Measurements from ENCODE around the gene KIRREL3.
A peak's percentile ranks its signal among the peaks of the same experiment; 100 is the strongest.

The KIRREL3 gene

DNA sequence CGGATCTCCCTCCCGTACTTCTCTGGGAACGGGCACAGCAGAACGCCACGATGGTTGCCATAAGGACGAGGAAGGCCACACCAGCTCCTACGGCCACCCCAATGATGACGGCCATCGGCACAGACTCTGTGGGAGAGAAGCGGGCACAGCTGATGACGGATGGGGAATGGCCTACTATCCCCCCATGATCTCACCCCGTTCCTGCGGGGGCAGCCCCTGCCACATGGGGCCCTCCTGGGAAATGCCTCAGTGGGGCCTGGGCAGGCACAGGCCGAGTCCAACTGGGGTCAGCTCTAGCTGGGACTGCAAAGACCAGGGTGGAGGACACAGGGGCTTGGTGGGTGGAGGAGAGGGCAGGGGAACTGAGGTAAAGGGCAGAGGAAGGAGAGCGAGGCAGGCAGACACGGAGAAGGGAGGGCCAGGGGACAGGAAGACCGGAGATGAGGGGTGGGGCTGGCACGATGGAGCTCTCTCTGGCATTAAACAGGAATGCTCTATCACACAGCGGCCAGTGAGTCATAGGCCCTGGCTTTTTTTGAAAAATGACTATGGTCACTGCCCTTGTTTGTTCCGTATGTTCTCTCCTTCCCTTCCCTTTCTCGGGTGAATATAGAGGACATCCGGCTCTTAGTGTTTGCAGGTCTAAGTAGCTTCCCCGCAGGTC, 569.0 kb downstream of the KIRREL3 start:
- DNase-seq: no peak

DNA sequence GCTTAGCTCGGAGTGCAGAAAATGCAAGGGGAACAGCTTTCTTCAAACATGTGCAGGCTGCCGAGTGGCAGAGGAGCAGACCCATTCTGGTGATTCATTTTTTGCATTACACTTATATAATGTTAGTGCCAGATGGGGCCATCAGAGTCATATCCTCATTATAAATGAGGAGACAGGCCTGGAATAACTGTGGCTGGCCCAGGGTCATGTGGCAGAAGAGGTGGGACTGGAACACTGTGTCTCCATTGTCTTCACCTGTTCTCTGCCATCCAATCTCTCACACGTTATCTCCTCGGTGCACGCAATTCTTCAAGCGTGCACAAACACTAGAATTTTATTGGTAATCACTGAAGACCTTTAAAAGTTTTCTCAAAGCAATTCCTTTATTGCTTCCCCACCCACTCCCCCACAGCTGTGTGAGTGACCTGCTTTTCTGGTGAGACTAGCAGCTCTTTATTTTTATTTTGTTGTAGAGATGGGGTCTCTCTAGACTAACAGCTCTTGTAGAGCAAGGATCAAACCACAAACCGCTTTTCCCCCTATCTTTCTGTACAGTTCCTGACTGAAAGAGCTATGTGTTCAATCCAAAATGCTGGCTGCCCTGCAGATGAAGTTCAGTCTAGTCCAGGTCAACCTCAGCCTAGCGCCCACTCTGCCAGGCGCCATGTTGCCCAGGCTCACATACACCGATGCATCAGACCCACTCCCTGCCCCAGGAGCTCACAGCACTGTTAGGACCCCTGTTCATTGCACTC, 569.8 kb downstream of the KIRREL3 start:
- no peak for DNase-seq

DNA sequence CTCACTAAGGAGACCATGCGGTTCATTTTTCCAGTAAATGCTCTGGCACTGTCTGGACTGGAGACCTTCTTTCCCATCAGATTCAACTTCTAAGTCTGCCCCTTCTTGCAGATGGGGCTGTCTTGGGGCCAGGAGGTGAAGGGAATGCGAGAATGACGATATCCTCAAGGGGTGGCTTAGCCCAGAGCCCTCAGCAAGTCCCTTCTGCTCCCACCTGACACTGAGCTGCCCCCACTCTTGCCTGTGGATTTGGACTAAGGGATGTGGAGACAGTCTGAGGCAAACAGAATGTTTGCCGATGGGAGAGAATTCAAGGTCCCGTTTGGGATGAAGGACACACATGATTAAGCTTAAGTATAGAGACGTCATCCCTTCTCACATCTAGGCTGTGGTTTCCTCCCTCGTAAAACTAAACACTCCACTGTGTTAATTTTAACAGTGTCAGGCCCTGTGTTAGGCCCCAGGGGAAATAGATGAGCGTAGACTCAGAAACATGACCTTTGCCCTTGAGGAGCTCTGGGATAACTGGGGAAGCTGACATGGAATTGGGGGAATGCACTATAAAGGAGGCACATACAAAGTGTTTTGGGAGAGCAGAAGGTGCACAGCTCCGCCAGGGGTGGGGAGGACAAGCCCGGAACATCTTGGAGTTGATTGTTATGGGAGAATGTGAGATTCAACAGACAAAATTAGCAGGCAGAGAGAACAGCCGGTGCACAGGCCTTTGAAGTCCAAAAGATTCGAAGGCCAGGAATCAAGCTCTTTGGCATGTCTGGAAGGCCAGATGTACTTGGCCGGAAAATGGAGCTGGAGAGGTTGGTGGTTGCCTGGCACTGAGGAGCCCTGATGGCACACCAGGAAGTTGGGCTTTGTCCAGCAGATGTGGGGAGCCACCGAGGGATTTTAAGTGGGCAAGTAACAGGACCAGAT, 573.5 kb downstream of the KIRREL3 start:
- DNase-seq: no peak

- DNase-seq: no peak
These were observed 574.5 kb downstream of the KIRREL3 start for GRCh38 chr11:126426106-126426505.

- no peak for DNase-seq
These were observed 576.0 kb downstream of the KIRREL3 start for GRCh38 chr11:126424471-126425039.

- no peak for DNase-seq
These were observed 576.8 kb downstream of the KIRREL3 start for GRCh38 chr11:126423743-126424142.

DNA sequence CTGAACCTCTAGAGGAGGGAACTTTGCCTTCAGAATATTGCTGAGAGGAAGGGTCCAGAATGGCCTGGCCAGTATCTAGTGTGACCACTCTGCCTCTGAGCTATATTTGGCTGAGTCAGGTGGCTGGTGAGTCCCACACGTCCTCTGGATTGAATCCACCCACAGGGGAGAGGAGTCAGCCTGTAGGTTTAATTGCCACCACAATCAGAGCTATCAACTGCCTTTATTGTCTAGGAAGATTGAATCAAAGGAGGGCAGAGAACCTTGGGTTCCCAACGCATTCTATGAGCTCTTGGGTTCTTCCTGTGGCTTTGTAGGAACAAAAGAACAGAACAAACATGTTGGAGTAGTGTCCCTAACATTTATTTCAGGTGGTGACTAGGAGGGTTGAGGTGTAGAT, 577.4 kb downstream of the KIRREL3 start:
- no peak for DNase-seq

- no peak for DNase-seq
These were observed 578.1 kb downstream of the KIRREL3 start for GRCh38 chr11:126422446-126422845.

DNA sequence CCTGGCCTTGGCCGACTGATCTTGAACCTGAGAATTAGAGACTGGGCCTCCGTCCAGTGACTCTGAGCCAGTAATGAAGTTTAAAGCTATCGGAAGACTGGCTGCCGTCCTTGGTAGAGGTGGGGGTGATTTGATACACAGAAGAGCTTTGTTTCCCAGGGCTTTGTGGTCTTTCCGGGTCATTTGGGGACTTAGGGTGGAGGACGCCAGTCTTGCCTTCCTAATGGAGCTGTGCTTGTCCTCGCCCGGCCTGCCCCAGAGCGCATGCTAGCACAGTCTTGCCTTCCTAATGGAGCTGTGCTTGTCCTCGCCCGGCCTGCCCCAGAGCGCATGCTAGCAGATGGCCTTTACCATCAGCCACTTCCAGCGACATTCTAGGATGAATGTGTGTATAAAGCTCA, 579.3 kb downstream of the KIRREL3 start:
- DNase-seq: no peak

- DNase-seq: no peak
These were observed 579.8 kb downstream of the KIRREL3 start for GRCh38 chr11:126420698-126421256.

DNA sequence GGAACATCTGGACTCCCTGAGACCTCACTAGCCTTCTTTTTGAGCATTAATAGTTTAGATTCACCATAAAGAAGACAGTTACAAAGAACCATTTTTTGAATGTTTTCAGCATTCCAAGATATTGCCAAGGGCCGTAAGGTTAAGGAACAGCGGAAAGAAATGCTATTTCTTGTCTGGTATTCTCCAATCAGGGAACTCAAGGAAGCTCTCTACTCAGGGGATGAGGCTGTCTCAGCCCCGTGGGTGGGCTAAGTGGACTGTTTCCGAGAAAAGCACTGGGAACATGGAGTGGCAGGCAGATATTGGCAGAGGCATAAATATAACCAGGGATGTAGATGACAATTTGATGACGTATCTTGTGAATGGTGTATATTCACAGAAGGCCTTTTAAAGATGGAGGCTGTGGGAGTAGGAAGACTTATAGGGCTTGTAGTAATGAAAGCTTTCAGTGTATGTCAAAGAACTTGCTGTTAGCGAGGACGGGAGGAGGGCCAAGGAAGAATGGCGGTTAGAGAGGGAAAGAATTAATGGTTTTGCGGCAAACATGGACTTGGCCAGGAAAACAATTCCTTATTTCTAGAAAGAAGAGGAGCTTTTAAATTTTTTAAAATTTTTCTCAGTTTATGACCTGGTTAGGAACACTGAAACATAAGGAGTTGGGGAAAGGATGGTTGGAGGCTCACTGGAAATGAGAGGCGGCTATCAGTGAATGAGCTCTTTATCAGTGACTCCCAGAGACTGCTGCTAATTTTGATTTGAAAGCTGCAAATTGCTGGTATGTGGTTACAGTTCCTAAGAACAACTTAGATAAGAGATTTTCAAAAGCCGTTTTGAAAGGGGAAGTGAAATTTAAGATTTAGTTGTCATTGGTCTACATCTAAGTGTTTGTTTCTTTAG, 580.5 kb downstream of the KIRREL3 start:
- no peak for DNase-seq

DNA sequence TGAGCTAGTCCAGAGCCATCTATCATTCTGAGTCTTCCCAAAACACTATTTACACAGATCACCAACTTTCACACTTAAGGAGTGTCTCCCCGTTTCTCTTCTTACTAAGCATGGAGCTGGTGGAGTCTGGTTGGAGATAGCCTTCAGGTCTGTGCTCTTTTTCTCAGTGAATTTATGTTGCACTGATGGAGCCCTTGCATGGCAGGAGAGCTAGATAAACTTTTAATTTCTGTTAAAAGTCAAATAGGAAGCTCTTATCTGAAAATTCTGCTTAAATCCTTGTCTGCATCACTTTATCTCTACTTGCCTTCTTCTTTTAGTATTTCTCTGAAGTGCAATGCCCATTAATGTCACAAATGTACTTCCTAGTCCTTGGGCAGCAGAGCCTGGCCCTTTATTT, 581.7 kb downstream of the KIRREL3 start:
- DNase-seq: no peak

GRCh38 chr11:126417091-126417862, 583.3 kb downstream of the KIRREL3 start:
- DNase-seq: no peak

- peak; percentile 73 for DNase-seq
These were observed 584.0 kb downstream of the KIRREL3 start for GRCh38 chr11:126416542-126417090.

GRCh38 chr11:126415669-126416420, 584.7 kb downstream of the KIRREL3 start:
- no peak for DNase-seq

- no peak for DNase-seq
These were observed 585.4 kb downstream of the KIRREL3 start for GRCh38 chr11:126415128-126415527.

DNA sequence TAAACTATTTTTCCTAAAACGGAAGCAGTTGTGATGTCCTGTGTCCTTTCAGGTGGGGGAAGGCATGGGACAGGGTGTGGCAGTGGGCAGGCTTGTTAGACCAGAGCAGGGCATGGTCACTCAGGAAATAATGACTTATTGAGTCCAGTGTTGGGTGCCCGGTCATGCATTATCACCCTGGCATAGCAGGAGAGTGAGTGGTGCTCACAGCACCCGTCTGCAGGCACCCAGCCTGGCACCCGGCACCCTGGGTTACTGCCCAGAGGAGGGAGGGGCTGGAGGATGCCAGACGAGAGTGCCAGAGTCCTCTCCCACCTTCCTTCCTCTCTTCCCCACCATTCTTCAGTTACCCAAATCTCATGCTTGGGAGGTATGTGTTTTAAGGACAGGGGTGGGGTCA, 586.0 kb downstream of the KIRREL3 start:
- no peak for DNase-seq

GRCh38 chr11:126413843-126414405, 586.6 kb downstream of the KIRREL3 start:
- DNase-seq: no peak

- DNase-seq: no peak
These were observed 587.1 kb downstream of the KIRREL3 start for GRCh38 chr11:126413426-126413825.
